Liver (tissue), 9 donors: ENCODE measurements around the gene FGFR3. TPM values are rescaled to one million over a fixed set of nuclear protein-coding genes. Genes with fewer than 3 reads are reported as not detected.

Source experiments
- DNase-seq: peaks from one replicate; pipeline ENCODE4 v3.0.0-alpha.2; 2017; ENCODE audit warnings: low spot score
- H3K27ac ChIP-seq, 2 donors: one replicate each; pipeline ENCODE4 v1.7.0; 2013; ENCODE audit warnings: inconsistent platforms in 2 of 2, low read length in 2 of 2, control low read depth in 1 of 2, low read depth in 1 of 2, mild to moderate bottlenecking in 1 of 2
- H3K27me3 ChIP-seq, 4 donors: one replicate each; pipeline versions ENCODE4 v1.6.1 to v1.7.0; 2013; ENCODE audit warnings: low read length in 3 of 4, inconsistent platforms in 1 of 4, mild to moderate bottlenecking in 1 of 4, moderate library complexity in 1 of 4; ENCODE audit not compliant: control insufficient read depth in 4 of 4, insufficient read depth in 4 of 4
- H3K36me3 ChIP-seq, 4 donors: one replicate each; pipeline versions ENCODE4 v1.6.1 to v1.7.0; 2013; ENCODE audit warnings: low read length in 3 of 4, mild to moderate bottlenecking in 3 of 4, low read depth in 1 of 4, moderate library complexity in 1 of 4; ENCODE audit not compliant: control insufficient read depth in 4 of 4, insufficient read depth in 3 of 4
- H3K4me1 ChIP-seq, 4 donors: one replicate each; pipeline versions ENCODE4 v1.6.1 to v1.7.0; 2013; ENCODE audit warnings: low read length in 3 of 4, mild to moderate bottlenecking in 3 of 4, moderate library complexity in 1 of 4; ENCODE audit not compliant: control insufficient read depth in 4 of 4, insufficient read depth in 4 of 4
- H3K4me3 ChIP-seq, 3 donors: one replicate each; pipeline versions ENCODE4 v1.6.1 to v1.7.0; 2013; ENCODE audit warnings: low read length in 3 of 3, control low read depth in 1 of 3, low read depth in 1 of 3, mild to moderate bottlenecking in 1 of 3
- H3K9ac ChIP-seq, 2 donors: one replicate each; pipeline ENCODE4 v1.7.0; 2013; ENCODE audit warnings: low read length in 2 of 2, mild to moderate bottlenecking in 2 of 2, moderate library complexity in 2 of 2, control low read depth in 1 of 2, low read depth in 1 of 2
- H3K9me3 ChIP-seq, 4 donors: one replicate each; pipeline versions ENCODE4 v1.6.1 to v1.7.0; 2013; ENCODE audit warnings: low read length in 3 of 4; ENCODE audit not compliant: control insufficient read depth in 4 of 4
- EGR1 ChIP-seq, 2 donors: IDR thresholded peaks; 2 replicates each; pipeline ENCODE4 v1.6.1; 2016 to 2018; ENCODE audit warnings: antibody characterized with exemption in 2 of 2, low read depth in 2 of 2
- FOXA2 ChIP-seq: IDR thresholded peaks from 2 replicates; pipeline ENCODE4 v1.6.1; 2016; ENCODE audit warnings: antibody characterized with exemption
- GABPA ChIP-seq, 2 donors: IDR thresholded peaks in 1 of 2; conservative IDR thresholded peaks in 1 of 2; 2 replicates each; pipeline ENCODE4 v1.6.1; 2016; ENCODE audit warnings: antibody characterized with exemption in 2 of 2, mild to moderate bottlenecking in 1 of 2, moderate library complexity in 1 of 2
- HNF4A ChIP-seq, 2 donors: conservative IDR thresholded peaks; 2 replicates each; pipeline ENCODE4 v1.6.1; 2016; ENCODE audit warnings: antibody characterized with exemption in 2 of 2, mild to moderate bottlenecking in 2 of 2
- HNF4G ChIP-seq: IDR thresholded peaks from 2 replicates; pipeline ENCODE4 v1.6.1; 2016; ENCODE audit warnings: antibody characterized with exemption
- JUND ChIP-seq, 2 donors: IDR thresholded peaks; 2 replicates each; pipeline ENCODE4 v1.6.1; 2016; ENCODE audit warnings: antibody characterized with exemption in 2 of 2
- NR2F2 ChIP-seq: IDR thresholded peaks from 2 replicates; pipeline ENCODE4 v1.6.1; 2016; ENCODE audit warnings: antibody characterized with exemption
- RAD21 ChIP-seq, 2 donors: IDR thresholded peaks; 2 replicates each; pipeline ENCODE4 v1.6.1; 2016; ENCODE audit warnings: antibody characterized with exemption in 2 of 2, mild to moderate bottlenecking in 2 of 2
- RXRA ChIP-seq, 2 donors: IDR thresholded peaks; 2 replicates each; pipeline ENCODE4 v1.6.1; 2017 to 2018; ENCODE audit warnings: antibody characterized with exemption in 2 of 2, mild to moderate bottlenecking in 1 of 2
- SP1 ChIP-seq: IDR thresholded peaks from 2 replicates; pipeline ENCODE4 v1.6.1; 2018; ENCODE audit warnings: antibody characterized with exemption, mild to moderate bottlenecking
- TAF1 ChIP-seq: conservative IDR thresholded peaks from 2 replicates; pipeline ENCODE4 v1.6.1; 2016; ENCODE audit warnings: antibody characterized with exemption, mild to moderate bottlenecking
- YY1 ChIP-seq: IDR thresholded peaks from 2 replicates; pipeline ENCODE4 v1.6.1; 2016; ENCODE audit warnings: antibody characterized with exemption, mild to moderate bottlenecking
- WGBS: extraction: QIAGEN DNeasy Blood & Tissue Kit; methylation state at CpG from one replicate; pipeline ENCODE4 v1.1.7; 2013; 5-methylcytosine and 5-hydroxymethylcytosine counted together
- polyA plus RNA-seq, 2 donors: library from polyadenylated mRNA; stranded (reverse) in 1 of 2; unstranded in 1 of 2; fragments of 200-250 nt in 1 of 2; fragments of >200 nt in 1 of 2; fragmentation: Nextera tagmentation in 1 of 2; extraction: Ambion mirVana in 1 of 2; gene quantifications; one replicate each; pipeline versions ENCODE4 v1.2.1 to v1.2.3, GENCODE V29; 2013 to 2015
- total RNA-seq, 2 donors: library from RNA; depleted of rRNA; stranded (reverse); fragments of >200 nt; gene quantifications; one replicate each; pipeline ENCODE4 v1.2.3, GENCODE V29; 2014
- TF ChIP-seq, protein P1 (sequence below): IDR thresholded peaks from 2 replicates; pipeline ENCODE4 v1.6.1; 2016; ENCODE audit warnings: antibody characterized with exemption
- TF ChIP-seq, protein P2 (sequence below): IDR thresholded peaks from 2 replicates; pipeline ENCODE4 v1.6.1; 2016; ENCODE audit warnings: antibody characterized with exemption
- TF ChIP-seq, protein P3 (sequence below): IDR thresholded peaks from 2 replicates; pipeline ENCODE4 v1.6.1; 2016; ENCODE audit warnings: antibody characterized with exemption, mild to moderate bottlenecking
- TF ChIP-seq, protein P4 (sequence below): fragments of 150-350 bp; IDR thresholded peaks from 2 replicates; pipeline ENCODE4 v1.5.1; 2017; ENCODE audit warnings: improper control_type of control experiment, low read depth, low read length; ENCODE audit not compliant: missing input control
- TF ChIP-seq, protein P5 (sequence below): IDR thresholded peaks from 2 replicates; pipeline ENCODE4 v1.6.1; 2016; ENCODE audit warnings: antibody characterized with exemption
- donor health status: healthy.
- donor health status: healthy.
- donor health status: healthy.
- donor health status: healthy.
- donor health status: healthy.

The FGFR3 gene
- total and polyA plus RNA-seq, 4 donors, result 5.6 to 40.0 (median 29.1) TPM

DNA sequence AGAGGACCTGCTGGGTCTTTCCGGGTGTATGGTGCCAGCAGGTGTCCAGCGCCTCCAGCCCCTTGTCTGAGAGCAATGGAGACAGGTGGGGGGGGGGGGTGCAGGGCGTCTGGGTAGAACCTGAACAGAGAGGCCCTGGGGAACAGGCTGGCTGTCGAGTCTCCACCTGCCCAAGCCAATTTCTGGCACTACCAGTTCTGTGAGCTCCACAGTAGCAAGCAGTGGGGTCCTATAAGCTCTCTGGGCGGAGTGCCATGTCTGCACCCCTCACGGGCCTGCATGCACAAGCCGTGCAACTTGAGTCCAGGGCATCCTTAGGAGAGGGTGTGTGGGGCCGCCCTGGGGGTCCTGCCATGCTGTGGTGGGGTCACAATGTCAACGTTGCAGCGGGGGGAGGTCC lies 10.1 kb upstream of the FGFR3 start:
- Histone ChIP-seq H3K27ac (no peak overlapping the region), H3K9me3 (no peaks in the 10 kb centered on the region), H3K27me3 (no peaks in the 10 kb centered on the region), H3K36me3 (no peaks in the 10 kb centered on the region), H3K9ac (no peak overlapping the region), H3K4me3 (no peak overlapping the region), H3K4me1 (peaks cover 3 to 18% (median 11%) of the 10 kb centered on the region in 4 donors)
- WGBS, result 93% methylated on average over 10 of the region's 10 CpGs
- no peak for DNase-seq
- TF ChIP-seq SP1 (no peak), HNF4A (conservative IDR thresholded peaks at IDR 0.05) (no peak), EGR1 (IDR thresholded peaks at IDR 0.05; ENCODE audit: low read depth in 2 of 2) (no peak), NR2F2 (no peak), FOXA2 (no peak), YY1 (no peak), TAF1 (no peak), RAD21 (IDR thresholded peaks at IDR 0.05) (no peak), HNF4G (no peak), RXRA (IDR thresholded peaks at IDR 0.05) (no peak)
- TF ChIP-seq, protein P1, sequence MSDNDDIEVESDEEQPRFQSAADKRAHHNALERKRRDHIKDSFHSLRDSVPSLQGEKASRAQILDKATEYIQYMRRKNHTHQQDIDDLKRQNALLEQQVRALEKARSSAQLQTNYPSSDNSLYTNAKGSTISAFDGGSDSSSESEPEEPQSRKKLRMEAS, result no peak
- TF ChIP-seq, protein P2, sequence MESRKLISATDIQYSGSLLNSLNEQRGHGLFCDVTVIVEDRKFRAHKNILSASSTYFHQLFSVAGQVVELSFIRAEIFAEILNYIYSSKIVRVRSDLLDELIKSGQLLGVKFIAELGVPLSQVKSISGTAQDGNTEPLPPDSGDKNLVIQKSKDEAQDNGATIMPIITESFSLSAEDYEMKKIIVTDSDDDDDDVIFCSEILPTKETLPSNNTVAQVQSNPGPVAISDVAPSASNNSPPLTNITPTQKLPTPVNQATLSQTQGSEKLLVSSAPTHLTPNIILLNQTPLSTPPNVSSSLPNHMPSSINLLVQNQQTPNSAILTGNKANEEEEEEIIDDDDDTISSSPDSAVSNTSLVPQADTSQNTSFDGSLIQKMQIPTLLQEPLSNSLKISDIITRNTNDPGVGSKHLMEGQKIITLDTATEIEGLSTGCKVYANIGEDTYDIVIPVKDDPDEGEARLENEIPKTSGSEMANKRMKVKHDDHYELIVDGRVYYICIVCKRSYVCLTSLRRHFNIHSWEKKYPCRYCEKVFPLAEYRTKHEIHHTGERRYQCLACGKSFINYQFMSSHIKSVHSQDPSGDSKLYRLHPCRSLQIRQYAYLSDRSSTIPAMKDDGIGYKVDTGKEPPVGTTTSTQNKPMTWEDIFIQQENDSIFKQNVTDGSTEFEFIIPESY, result no peak
- TF ChIP-seq, protein P3, sequence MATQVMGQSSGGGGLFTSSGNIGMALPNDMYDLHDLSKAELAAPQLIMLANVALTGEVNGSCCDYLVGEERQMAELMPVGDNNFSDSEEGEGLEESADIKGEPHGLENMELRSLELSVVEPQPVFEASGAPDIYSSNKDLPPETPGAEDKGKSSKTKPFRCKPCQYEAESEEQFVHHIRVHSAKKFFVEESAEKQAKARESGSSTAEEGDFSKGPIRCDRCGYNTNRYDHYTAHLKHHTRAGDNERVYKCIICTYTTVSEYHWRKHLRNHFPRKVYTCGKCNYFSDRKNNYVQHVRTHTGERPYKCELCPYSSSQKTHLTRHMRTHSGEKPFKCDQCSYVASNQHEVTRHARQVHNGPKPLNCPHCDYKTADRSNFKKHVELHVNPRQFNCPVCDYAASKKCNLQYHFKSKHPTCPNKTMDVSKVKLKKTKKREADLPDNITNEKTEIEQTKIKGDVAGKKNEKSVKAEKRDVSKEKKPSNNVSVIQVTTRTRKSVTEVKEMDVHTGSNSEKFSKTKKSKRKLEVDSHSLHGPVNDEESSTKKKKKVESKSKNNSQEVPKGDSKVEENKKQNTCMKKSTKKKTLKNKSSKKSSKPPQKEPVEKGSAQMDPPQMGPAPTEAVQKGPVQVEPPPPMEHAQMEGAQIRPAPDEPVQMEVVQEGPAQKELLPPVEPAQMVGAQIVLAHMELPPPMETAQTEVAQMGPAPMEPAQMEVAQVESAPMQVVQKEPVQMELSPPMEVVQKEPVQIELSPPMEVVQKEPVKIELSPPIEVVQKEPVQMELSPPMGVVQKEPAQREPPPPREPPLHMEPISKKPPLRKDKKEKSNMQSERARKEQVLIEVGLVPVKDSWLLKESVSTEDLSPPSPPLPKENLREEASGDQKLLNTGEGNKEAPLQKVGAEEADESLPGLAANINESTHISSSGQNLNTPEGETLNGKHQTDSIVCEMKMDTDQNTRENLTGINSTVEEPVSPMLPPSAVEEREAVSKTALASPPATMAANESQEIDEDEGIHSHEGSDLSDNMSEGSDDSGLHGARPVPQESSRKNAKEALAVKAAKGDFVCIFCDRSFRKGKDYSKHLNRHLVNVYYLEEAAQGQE, result no peak

DNA sequence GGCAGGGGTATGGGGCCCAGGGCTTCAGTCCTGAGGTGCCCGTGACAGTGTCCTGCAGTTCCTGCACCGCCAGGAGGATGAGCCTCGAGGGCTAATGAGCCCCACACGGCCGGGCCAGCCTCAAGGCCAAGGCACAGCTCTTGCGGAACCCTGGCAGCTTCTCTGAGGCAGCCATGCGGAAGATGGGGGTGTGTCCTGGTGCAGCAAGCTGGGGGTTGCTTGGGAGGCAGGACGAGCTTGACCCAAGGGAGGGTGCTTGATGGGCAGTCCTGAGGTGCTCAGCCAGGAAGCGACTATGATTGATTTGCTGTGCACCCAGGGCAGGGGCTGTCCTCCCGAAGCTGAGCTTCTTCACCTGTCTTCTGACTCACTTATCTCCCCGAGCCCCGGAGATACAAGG lies 9.1 kb upstream of the FGFR3 start:
- no peak overlapping the region for H3K4me3 ChIP-seq
- no peak overlapping the region for H3K27ac ChIP-seq
- H3K4me1 ChIP-seq, result peaks cover 3 to 18% (median 11%) of the 10 kb centered on the region in 4 donors
- H3K27me3 ChIP-seq, result no peaks in the 10 kb centered on the region
- H3K36me3 ChIP-seq, result no peaks in the 10 kb centered on the region
- H3K9ac ChIP-seq, result no peak overlapping the region
- DNase-seq, result no peak
- TF ChIP-seq EGR1 (IDR thresholded peaks at IDR 0.05; ENCODE audit: low read depth in 2 of 2) (no peak), HNF4G (no peak), FOXA2 (no peak), TAF1 (no peak), SP1 (no peak), HNF4A (conservative IDR thresholded peaks at IDR 0.05) (no peak), RXRA (IDR thresholded peaks at IDR 0.05) (no peak)
- 86% methylated on average over 12 of the region's 12 CpGs for WGBS
- H3K9me3 ChIP-seq, result no peaks in the 10 kb centered on the region

DNA sequence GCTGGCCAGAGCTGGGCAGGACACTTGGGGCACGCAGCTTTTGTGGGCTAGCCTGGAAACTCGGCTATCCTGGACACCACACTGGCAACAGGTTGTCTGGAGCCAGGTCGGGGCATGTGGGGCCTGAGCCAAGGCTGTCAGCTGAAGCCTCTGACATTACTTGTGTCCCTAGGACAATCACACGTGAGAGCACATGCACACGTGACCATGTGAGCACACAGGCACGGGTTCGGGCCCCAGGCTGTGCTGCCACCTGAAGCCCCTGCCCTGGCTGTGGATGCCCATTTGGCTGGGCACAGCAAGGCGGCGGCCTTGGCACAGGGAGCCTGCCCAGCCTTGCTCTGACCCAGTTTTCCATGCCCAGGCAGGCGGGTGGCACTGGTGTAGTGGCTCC lies 8.7 kb upstream of the FGFR3 start:
- no peaks in the 10 kb centered on the region for H3K36me3 ChIP-seq
- H3K27me3 ChIP-seq, result no peaks in the 10 kb centered on the region
- H3K4me1 ChIP-seq, result peaks cover 3 to 18% (median 10%) of the 10 kb centered on the region in 4 donors
- H3K9me3 ChIP-seq, result no peaks in the 10 kb centered on the region
- DNase-seq, result no peak
- no peak overlapping the region for H3K9ac ChIP-seq
- H3K27ac ChIP-seq, result no peak overlapping the region
- no peak overlapping the region for H3K4me3 ChIP-seq
- WGBS, result 57% methylated on average over 10 of the region's 10 CpGs
- TF ChIP-seq, protein P1, result no peak
- TF ChIP-seq GABPA (IDR thresholded peaks at IDR 0.05 in 1 of 2, conservative IDR thresholded peaks at IDR 0.05 in 1 of 2), result no peak
- TF ChIP-seq, protein P4, sequence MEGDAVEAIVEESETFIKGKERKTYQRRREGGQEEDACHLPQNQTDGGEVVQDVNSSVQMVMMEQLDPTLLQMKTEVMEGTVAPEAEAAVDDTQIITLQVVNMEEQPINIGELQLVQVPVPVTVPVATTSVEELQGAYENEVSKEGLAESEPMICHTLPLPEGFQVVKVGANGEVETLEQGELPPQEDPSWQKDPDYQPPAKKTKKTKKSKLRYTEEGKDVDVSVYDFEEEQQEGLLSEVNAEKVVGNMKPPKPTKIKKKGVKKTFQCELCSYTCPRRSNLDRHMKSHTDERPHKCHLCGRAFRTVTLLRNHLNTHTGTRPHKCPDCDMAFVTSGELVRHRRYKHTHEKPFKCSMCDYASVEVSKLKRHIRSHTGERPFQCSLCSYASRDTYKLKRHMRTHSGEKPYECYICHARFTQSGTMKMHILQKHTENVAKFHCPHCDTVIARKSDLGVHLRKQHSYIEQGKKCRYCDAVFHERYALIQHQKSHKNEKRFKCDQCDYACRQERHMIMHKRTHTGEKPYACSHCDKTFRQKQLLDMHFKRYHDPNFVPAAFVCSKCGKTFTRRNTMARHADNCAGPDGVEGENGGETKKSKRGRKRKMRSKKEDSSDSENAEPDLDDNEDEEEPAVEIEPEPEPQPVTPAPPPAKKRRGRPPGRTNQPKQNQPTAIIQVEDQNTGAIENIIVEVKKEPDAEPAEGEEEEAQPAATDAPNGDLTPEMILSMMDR, result no peak
- TF ChIP-seq SP1, result no peak
- TF ChIP-seq HNF4G, result no peak
- no peak for TF ChIP-seq NR2F2
- TF ChIP-seq JUND (IDR thresholded peaks at IDR 0.05), result no peak
- TF ChIP-seq EGR1 (IDR thresholded peaks at IDR 0.05; ENCODE audit: low read depth in 2 of 2), result no peak
- no peak for TF ChIP-seq TAF1
- TF ChIP-seq, protein P5, sequence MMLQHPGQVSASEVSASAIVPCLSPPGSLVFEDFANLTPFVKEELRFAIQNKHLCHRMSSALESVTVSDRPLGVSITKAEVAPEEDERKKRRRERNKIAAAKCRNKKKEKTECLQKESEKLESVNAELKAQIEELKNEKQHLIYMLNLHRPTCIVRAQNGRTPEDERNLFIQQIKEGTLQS, result no peak
- TF ChIP-seq, protein P2, result no peak
- TF ChIP-seq RAD21 (IDR thresholded peaks at IDR 0.05), result no peak
- TF ChIP-seq HNF4A (conservative IDR thresholded peaks at IDR 0.05), result no peak
